Right lobe of liver (tissue), 4 donors: ENCODE measurements around the gene TXNL1.

Experiments
- CTCF ChIP-seq, 4 donors: fragments of 200-600 bp in 3 of 4; fragments of 450-650 bp in 1 of 4; IDR thresholded peaks; one replicate each; pipeline versions ENCODE4 v1.5.1 to v1.8.0; 2016 to 2022; ENCODE audit warnings: antibody characterized with exemption in 4 of 4, mild to moderate bottlenecking in 2 of 4
- POLR2A ChIP-seq: fragments of 450-650 bp; IDR thresholded peaks from one replicate; pipeline ENCODE4 v1.6.1; 2017; ENCODE audit warnings: antibody characterized with exemption, mild to moderate bottlenecking
- donor health status: DM: no; HTN: no; CAD: no.
- donor health status: DM: no; HTN: no; CAD: no.
- donor health status: DM: no; HTN: yes; CAD: no.

- TF ChIP-seq CTCF (IDR thresholded peaks at IDR 0.05) (no peak), POLR2A (no peak)
Measured at GRCh38 chr18:56574861-56575260, 63.5 kb downstream of the TXNL1 start.
